Measurements from ENCODE around the gene ELMO2.

Gene ELMO2

DNA sequence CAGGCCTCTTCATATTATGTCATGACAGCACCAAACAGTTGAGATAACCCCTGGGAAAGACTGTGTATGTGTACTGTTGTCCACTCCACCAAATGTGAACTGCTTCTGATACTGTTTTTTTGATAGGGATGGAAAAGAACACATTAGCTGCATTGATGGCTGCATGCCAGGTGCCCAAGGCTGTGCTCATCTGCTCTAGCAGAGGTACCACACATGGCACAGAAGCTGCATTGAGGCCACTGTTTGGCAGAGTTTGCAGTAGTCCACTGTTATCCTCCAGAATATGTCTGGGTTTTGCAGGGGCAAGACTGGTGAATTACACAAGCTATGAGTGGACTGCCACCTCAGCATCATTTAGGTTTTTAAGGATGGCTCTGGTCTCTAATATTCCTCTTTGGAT, 28.2 kb upstream of the ELMO2 start:
- no peak for TF ChIP-seq EP300 (IDR thresholded peaks at IDR 0.05; ENCODE audit: borderline replicate concordance)
- TF ChIP-seq REST (IDR thresholded peaks at IDR 0.05; ENCODE audit: low read depth), result no peak
- TF ChIP-seq ZBTB7A (IDR thresholded peaks at IDR 0.05; ENCODE audit: low read depth), result no peak

DNA sequence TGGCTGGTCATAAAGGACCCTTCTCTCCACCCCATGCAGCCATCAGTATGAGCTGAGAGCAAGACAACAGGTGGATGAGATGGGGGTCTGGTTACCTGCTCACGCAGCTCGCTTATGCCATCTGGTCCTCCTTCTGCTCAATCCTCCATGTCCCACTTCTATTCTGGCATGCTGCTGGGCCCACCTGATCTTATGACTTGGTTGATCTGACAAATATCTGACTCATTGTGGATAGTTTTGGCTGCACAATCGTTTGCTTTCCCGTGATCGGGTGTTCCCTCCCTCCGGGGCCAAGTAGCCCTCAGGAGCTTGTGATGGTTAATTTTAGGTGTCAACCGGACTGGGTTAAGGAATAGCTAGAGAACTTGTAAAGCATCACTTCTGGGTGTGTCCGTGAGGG, 26.6 kb upstream of the ELMO2 start:
- TF ChIP-seq EGR1 (IDR thresholded peaks at IDR 0.05), result no peak
- no peak for TF ChIP-seq EP300 (IDR thresholded peaks at IDR 0.05; ENCODE audit: borderline replicate concordance)
- TF ChIP-seq FOXM1 (IDR thresholded peaks at IDR 0.05; ENCODE audit: borderline replicate concordance, low read depth), result no peak
- no peak for TF ChIP-seq ZBTB7A (IDR thresholded peaks at IDR 0.05; ENCODE audit: low read depth)
- no peak for TF ChIP-seq CEBPB (IDR thresholded peaks at IDR 0.05)
- TF ChIP-seq TEAD4 (IDR thresholded peaks at IDR 0.05), result no peak
- no peak for TF ChIP-seq REST (IDR thresholded peaks at IDR 0.05; ENCODE audit: low read depth)
- no peak for TF ChIP-seq TCF12 (IDR thresholded peaks at IDR 0.05; ENCODE audit: low read depth)
- no peak for TF ChIP-seq NFIC (IDR thresholded peaks at IDR 0.05)
- TF ChIP-seq YY1 (IDR thresholded peaks at IDR 0.05; ENCODE audit: low read depth), result no peak
- no peak for TF ChIP-seq TAF1 (IDR thresholded peaks at IDR 0.05; ENCODE audit: low read depth)
- TF ChIP-seq, protein P1, sequence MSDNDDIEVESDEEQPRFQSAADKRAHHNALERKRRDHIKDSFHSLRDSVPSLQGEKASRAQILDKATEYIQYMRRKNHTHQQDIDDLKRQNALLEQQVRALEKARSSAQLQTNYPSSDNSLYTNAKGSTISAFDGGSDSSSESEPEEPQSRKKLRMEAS (IDR thresholded peaks at IDR 0.05), result no peak
- TF ChIP-seq, protein P2, sequence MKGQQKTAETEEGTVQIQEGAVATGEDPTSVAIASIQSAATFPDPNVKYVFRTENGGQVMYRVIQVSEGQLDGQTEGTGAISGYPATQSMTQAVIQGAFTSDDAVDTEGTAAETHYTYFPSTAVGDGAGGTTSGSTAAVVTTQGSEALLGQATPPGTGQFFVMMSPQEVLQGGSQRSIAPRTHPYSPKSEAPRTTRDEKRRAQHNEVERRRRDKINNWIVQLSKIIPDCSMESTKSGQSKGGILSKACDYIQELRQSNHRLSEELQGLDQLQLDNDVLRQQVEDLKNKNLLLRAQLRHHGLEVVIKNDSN (IDR thresholded peaks at IDR 0.05), result no peak
- no peak for TF ChIP-seq RAD21 (IDR thresholded peaks at IDR 0.05; ENCODE audit: low read depth)
- no peak for TF ChIP-seq CREB1 (IDR thresholded peaks at IDR 0.05; ENCODE audit: low read depth)

DNA sequence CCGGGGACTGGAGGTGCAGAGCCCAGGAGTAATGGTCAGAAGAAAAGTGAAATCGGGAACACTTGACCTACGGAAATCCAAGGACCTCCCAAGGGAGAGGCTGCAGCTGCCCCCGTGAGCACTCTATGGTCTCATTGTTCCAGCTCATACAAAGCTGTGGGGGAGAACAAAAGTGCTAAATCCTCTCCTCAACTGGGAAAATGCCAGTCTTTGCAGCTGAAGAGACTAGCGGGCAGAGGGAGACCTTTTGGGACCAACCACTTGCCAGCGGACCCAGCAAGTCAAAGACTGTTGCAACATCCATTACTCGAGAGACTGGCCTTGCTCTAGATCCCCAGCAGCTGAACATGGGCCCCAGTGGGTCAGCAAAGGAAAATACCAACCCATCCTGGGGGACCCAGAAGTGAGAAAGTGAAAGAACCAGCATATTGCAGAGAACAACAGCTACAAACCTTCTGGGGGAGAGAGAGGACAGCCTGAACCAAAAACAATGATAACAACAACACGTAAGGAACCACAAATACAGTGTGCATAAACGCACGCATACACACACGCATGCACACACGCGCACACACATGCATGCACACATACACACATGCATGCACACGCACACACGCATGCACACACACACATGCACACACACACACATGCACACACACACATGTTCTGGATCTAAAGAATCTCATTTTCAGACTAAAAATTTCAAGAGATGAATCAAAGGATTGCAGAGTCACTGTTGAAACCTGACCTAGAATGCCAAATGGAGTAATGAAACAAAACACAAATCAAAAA, 24.7 kb upstream of the ELMO2 start:
- no peak for TF ChIP-seq FOXM1 (IDR thresholded peaks at IDR 0.05; ENCODE audit: borderline replicate concordance, low read depth)
- TF ChIP-seq ZBTB7A (IDR thresholded peaks at IDR 0.05; ENCODE audit: low read depth), result no peak
- TF ChIP-seq REST (IDR thresholded peaks at IDR 0.05; ENCODE audit: low read depth), result no peak
- no peak for TF ChIP-seq TEAD4 (IDR thresholded peaks at IDR 0.05)
- TF ChIP-seq, protein P2 (IDR thresholded peaks at IDR 0.05), result no peak

DNA sequence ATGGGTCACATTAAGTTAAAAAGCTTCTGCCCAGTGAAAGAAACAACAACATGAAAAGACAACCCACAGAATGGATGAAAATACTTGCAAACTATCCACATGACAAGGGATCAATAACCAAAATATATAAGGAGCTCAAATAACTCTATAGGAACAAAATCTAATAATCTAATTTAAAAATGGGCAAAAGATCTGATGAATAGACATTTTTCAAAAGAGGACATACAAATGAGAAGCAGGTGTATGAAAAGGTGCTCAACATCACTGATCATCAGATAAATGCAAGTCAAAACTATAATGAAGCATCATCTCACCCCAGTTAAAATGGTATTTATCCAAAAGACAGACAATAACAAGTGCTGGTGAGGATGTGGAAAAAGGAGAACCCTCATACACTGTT, 21.0 kb upstream of the ELMO2 start:
- TF ChIP-seq REST (IDR thresholded peaks at IDR 0.05; ENCODE audit: low read depth) (no peak), YY1 (IDR thresholded peaks at IDR 0.05; ENCODE audit: low read depth) (no peak), ZBTB7A (IDR thresholded peaks at IDR 0.05; ENCODE audit: low read depth) (no peak), FOXM1 (IDR thresholded peaks at IDR 0.05; ENCODE audit: borderline replicate concordance, low read depth) (no peak), CREB1 (IDR thresholded peaks at IDR 0.05; ENCODE audit: low read depth) (no peak), EGR1 (IDR thresholded peaks at IDR 0.05) (no peak), NFIC (IDR thresholded peaks at IDR 0.05) (no peak), TCF12 (IDR thresholded peaks at IDR 0.05; ENCODE audit: low read depth) (no peak)
- TF ChIP-seq, protein P1 (IDR thresholded peaks at IDR 0.05), result no peak

All from Ishikawa (cell line).